Small intestine (tissue), 7 donors: ENCODE data around the gene CPA3. TPM values are rescaled to one million over a fixed set of nuclear protein-coding genes. Genes with fewer than 3 reads are reported as not detected.

Experiments used
- DNase-seq, 2 donors: peaks; one replicate each; pipeline versions ENCODE4 v3.0.0 to v3.0.0-alpha.2; 2013
- FAIRE-seq: peaks from 2 replicates; lab custom pipeline; 2012; peaks lifted over from hg19 to GRCh38; lab: Jason Lieb, UNC
- H3K27ac ChIP-seq, 3 donors: one replicate each; pipeline ENCODE4 v1.5.1; 2013; ENCODE audit warnings: low read length in 2 of 3, mild to moderate bottlenecking in 2 of 3, control low read depth in 1 of 3, inconsistent platforms in 1 of 3, low read depth in 1 of 3, moderate library complexity in 1 of 3
- H3K27me3 ChIP-seq, 3 donors: one replicate each; pipeline ENCODE4 v1.6.1; 2013; ENCODE audit warnings: low read length in 3 of 3, inconsistent platforms in 1 of 3; ENCODE audit not compliant: control insufficient read depth in 3 of 3, insufficient read depth in 3 of 3
- H3K36me3 ChIP-seq, 3 donors: one replicate each; pipeline ENCODE4 v1.6.1; 2013; ENCODE audit warnings: low read length in 3 of 3, inconsistent platforms in 1 of 3, low read depth in 1 of 3, mild to moderate bottlenecking in 1 of 3, moderate library complexity in 1 of 3; ENCODE audit not compliant: control insufficient read depth in 3 of 3, insufficient read depth in 2 of 3
- H3K4me1 ChIP-seq, 3 donors: one replicate each; pipeline ENCODE4 v1.6.1; 2013; ENCODE audit warnings: low read length in 2 of 3, inconsistent platforms in 1 of 3, low read depth in 1 of 3, mild to moderate bottlenecking in 1 of 3, moderate library complexity in 1 of 3; ENCODE audit not compliant: control insufficient read depth in 3 of 3, insufficient read depth in 2 of 3
- H3K4me3 ChIP-seq, 3 donors: one replicate each; pipeline ENCODE4 v1.5.1; 2013; ENCODE audit warnings: low read length in 3 of 3, control low read depth in 1 of 3, inconsistent platforms in 1 of 3, low read depth in 1 of 3, mild to moderate bottlenecking in 1 of 3, moderate library complexity in 1 of 3
- H3K9me3 ChIP-seq, 2 donors: one replicate each; pipeline ENCODE4 v1.6.1; 2013; ENCODE audit warnings: low read depth in 1 of 2, low read length in 1 of 2; ENCODE audit not compliant: control insufficient read depth in 2 of 2, insufficient read depth in 1 of 2
- WGBS, 3 donors: extraction: QIAGEN DNeasy Blood & Tissue Kit; methylation state at CpG; one replicate each; pipeline ENCODE4 v1.1.7; 2013; 5-methylcytosine and 5-hydroxymethylcytosine counted together
- polyA plus RNA-seq, 4 donors: library from polyadenylated mRNA; stranded (reverse) in 3 of 4; unstranded in 1 of 4; fragments of 200-250 nt in 3 of 4; fragments of 120-200 nt in 1 of 4; gene quantifications; one replicate each; pipeline versions ENCODE4 v1.2.1 to v1.2.3, GENCODE V29; 2013
- donor health status: healthy with polysubstance abuse.
- donor health status: control.
- donor health status: control.
- donor health status: Bipolar disorder and iron deficiency.
- donor health status: healthy.

Gene CPA3
- polyA plus RNA-seq, 4 donors, result 0.56 to 8.5 (median 3.0) TPM

GRCh38 chr3:148884261-148884660, 19.2 kb downstream of the CPA3 start:
- H3K36me3 ChIP-seq, result no peaks in the 10 kb centered on the region
- no peaks in the 10 kb centered on the region for H3K4me1 ChIP-seq
- H3K9me3 ChIP-seq, result no peaks in the 10 kb centered on the region
- FAIRE-seq (no peak), DNase-seq (no peak)
- H3K27me3 ChIP-seq, result no peaks in the 10 kb centered on the region
- H3K27ac ChIP-seq, result no peak overlapping the region
- no peak overlapping the region for H3K4me3 ChIP-seq

- H3K9me3 ChIP-seq, result no peaks in the 10 kb centered on the region
- no peak overlapping the region for H3K4me3 ChIP-seq
- FAIRE-seq, result no peak
- H3K27ac ChIP-seq, result no peak overlapping the region
- H3K4me1 ChIP-seq, result no peaks in the 10 kb centered on the region
- no peaks in the 10 kb centered on the region for H3K36me3 ChIP-seq
- no peak for DNase-seq
- 72 to 82% (median 74%) methylated on average over 2 of the region's 2 CpGs for WGBS, 3 donors
- no peaks in the 10 kb centered on the region for H3K27me3 ChIP-seq
Observed at GRCh38 chr3:148889828-148890227, 24.7 kb downstream of the CPA3 start.

GRCh38 chr3:148896062-148896461, 31.0 kb downstream of the CPA3 start:
- 47 to 60% (median 59%) methylated on average over 3 of the region's 3 CpGs for WGBS, 3 donors
- H3K4me1 ChIP-seq, result no peaks in the 10 kb centered on the region
- FAIRE-seq (no peak), DNase-seq (no peak)
- H3K4me3 ChIP-seq, result no peak overlapping the region
- H3K27ac ChIP-seq, result no peak overlapping the region
- no peaks in the 10 kb centered on the region for H3K9me3 ChIP-seq
- H3K36me3 ChIP-seq, result no peaks in the 10 kb centered on the region
- H3K27me3 ChIP-seq, result peaks cover 0 to 5% (median 0%) of the 10 kb centered on the region in 3 donors

- WGBS, 3 donors, result 68 to 76% (median 71%) methylated on average over 4 of the region's 4 CpGs
- FAIRE-seq, result no peak
- Histone ChIP-seq H3K27ac (no peak overlapping the region), H3K4me3 (no peak overlapping the region), H3K36me3 (no peaks in the 10 kb centered on the region), H3K4me1 (no peaks in the 10 kb centered on the region), H3K9me3 (no peaks in the 10 kb centered on the region), H3K27me3 (peaks cover 0 to 7% (median 0%) of the 10 kb centered on the region in 3 donors)
- no peak for DNase-seq
Observed at GRCh38 chr3:148901987-148902791, 37.1 kb downstream of the CPA3 start.

GRCh38 chr3:148903022-148903442, 37.9 kb downstream of the CPA3 start:
- 69 to 83% (median 73%) methylated on average over 2 of the region's 2 CpGs for WGBS, 3 donors
- Histone ChIP-seq H3K36me3 (no peaks in the 10 kb centered on the region), H3K27ac (no peak overlapping the region), H3K9me3 (no peaks in the 10 kb centered on the region), H3K4me3 (no peak overlapping the region), H3K27me3 (peaks cover 0 to 2% (median 2%) of the 10 kb centered on the region in 3 donors), H3K4me1 (no peaks in the 10 kb centered on the region)
- no peak for DNase-seq
- FAIRE-seq, result no peak

GRCh38 chr3:148903941-148904340, 38.8 kb downstream of the CPA3 start:
- FAIRE-seq, result no peak
- Histone ChIP-seq H3K36me3 (no peaks in the 10 kb centered on the region), H3K9me3 (no peaks in the 10 kb centered on the region), H3K4me1 (no peaks in the 10 kb centered on the region), H3K27me3 (peaks cover 0 to 3% (median 2%) of the 10 kb centered on the region in 3 donors), H3K27ac (no peak overlapping the region), H3K4me3 (no peak overlapping the region)
- no peak for DNase-seq

GRCh38 chr3:148906667-148907066, 41.6 kb downstream of the CPA3 start:
- Histone ChIP-seq H3K27ac (no peak overlapping the region), H3K36me3 (no peaks in the 10 kb centered on the region), H3K9me3 (no peaks in the 10 kb centered on the region), H3K27me3 (peaks cover 0 to 3% (median 2%) of the 10 kb centered on the region in 3 donors), H3K4me3 (no peak overlapping the region), H3K4me1 (no peaks in the 10 kb centered on the region)
- no peak for DNase-seq
- FAIRE-seq, result no peak
- WGBS, 3 donors, result 46 to 64% (median 60%) methylated on average over 2 of the region's 2 CpGs

- WGBS, 3 donors, result 43 to 72% (median 54%) methylated on average over 2 of the region's 2 CpGs
- H3K36me3 ChIP-seq, result no peaks in the 10 kb centered on the region
- FAIRE-seq, result no peak
- no peaks in the 10 kb centered on the region for H3K9me3 ChIP-seq
- H3K27me3 ChIP-seq, result peaks cover 0 to 3% (median 0%) of the 10 kb centered on the region in 3 donors
- no peaks in the 10 kb centered on the region for H3K4me1 ChIP-seq
- H3K27ac ChIP-seq, result no peak overlapping the region
- DNase-seq, result no peak
- no peak overlapping the region for H3K4me3 ChIP-seq
Observed at GRCh38 chr3:148911173-148911572, 46.1 kb downstream of the CPA3 start.

- H3K9me3 ChIP-seq, result no peaks in the 10 kb centered on the region
- peaks cover 0 to 3% (median 0%) of the 10 kb centered on the region in 3 donors for H3K27me3 ChIP-seq
- H3K36me3 ChIP-seq, result no peaks in the 10 kb centered on the region
- FAIRE-seq (no peak), DNase-seq (no peak)
- 76 to 94% (median 87%) methylated on average over 2 of the region's 2 CpGs for WGBS, 3 donors
- H3K4me1 ChIP-seq, result no peaks in the 10 kb centered on the region
- H3K27ac ChIP-seq, result no peak overlapping the region
- no peak overlapping the region for H3K4me3 ChIP-seq
Observed at GRCh38 chr3:148911592-148911991, 46.5 kb downstream of the CPA3 start.
